Activated T-helper 17 cell treated with anti-CD3 and anti-CD28 coated beads, Interleukin-2, amount 50 U/mL, for 72 hours (primary cell): ENCODE measurements around the gene JHY. TPM values are rescaled to one million over a fixed set of nuclear protein-coding genes. Genes with fewer than 3 reads are reported as not detected.

ENCODE experiments used
- ATAC-seq: fragments of 150-1000 bp; cut with Tn5 transposase; replicated peaks from 2 replicates; pipeline ENCODE4 v1.10.0; 2021; ENCODE audit warnings: mild to moderate bottlenecking, moderate library complexity
- H3K27ac Mint-ChIP-seq: one replicate; pipeline ENCODE4 v1.8.0; 2022; ENCODE audit warnings: mixed read lengths
- H3K27me3 Mint-ChIP-seq: one replicate; pipeline ENCODE4 v1.8.0; 2022; ENCODE audit warnings: mixed read lengths
- H3K36me3 Mint-ChIP-seq: one replicate; pipeline ENCODE4 v1.8.0; 2022; ENCODE audit warnings: low read depth, mild to moderate bottlenecking, mixed read lengths
- H3K4me1 Mint-ChIP-seq: one replicate; pipeline ENCODE4 v1.8.0; 2022; ENCODE audit warnings: mixed read lengths
- H3K4me3 Mint-ChIP-seq: one replicate; pipeline ENCODE4 v1.8.0; 2022; ENCODE audit warnings: mild to moderate bottlenecking, mixed read lengths
- H3K9me3 Mint-ChIP-seq: one replicate; pipeline ENCODE4 v1.8.0; 2022; ENCODE audit warnings: mixed read lengths
- total RNA-seq, 2 donors: library from RNA; stranded (reverse); gene quantifications; one replicate each; pipeline ENCODE4 v1.2.3, GENCODE V29; 2022

JHY gene
- total RNA-seq, 2 donors from 2014 or later = 1.2 to 1.5 TPM

DNA sequence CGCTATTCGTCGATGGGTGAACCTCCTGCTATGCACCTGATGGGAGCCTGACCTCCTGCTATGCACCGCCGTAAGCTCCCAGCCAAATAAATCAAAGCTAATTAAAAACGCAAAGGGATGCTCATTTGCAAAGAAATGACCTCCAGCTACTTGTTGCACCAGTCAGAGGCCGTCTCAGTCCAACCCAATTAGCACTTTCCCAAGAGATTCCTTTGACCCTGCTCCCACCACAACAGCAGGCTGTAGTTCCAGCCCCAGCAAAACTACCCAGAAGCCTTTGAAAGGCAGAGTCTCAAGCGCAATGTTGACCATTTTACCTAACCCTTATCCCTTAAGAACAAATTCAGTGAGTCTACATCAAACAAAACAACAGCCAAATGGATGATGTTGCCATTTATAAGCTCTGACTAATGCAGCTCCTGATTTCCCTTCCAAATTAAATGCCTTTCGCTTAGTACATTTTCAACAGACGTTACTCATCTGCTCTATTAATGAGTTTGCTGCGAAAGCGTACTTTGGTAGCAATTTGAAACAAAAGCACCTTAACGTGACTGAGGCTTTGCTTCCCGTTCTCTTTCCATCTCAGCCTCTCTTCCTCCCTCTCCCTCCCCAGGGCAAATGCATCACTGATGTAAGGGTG, 116.3 kb downstream of the JHY start:
- no peak overlapping the region for H3K4me3 Mint-ChIP-seq
- ATAC-seq = no peak
- H3K9me3 Mint-ChIP-seq = no peaks in the 10 kb centered on the region
- H3K27ac Mint-ChIP-seq = no peak overlapping the region
- no peaks in the 10 kb centered on the region for H3K36me3 Mint-ChIP-seq
- no peaks in the 10 kb centered on the region for H3K4me1 Mint-ChIP-seq
- peaks cover 32% of the 10 kb centered on the region for H3K27me3 Mint-ChIP-seq

DNA sequence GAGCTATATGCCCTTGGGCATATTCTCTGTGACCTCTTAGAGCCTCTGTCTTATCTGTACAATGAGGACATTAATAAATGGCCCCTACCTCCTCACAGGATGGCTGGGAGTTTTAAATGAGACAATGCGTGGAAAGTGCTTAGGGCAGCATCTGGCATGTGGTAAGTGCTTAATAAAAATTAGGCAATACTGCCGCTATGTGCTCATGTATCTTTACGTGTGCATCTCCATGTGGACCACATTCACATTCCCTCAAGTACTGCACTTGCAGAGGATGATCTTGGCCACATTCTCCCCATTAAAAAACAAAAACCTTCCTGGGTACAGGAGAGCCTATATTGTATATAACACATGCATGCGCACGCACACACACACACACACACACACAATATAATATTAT, 118.2 kb downstream of the JHY start:
- Mint-ChIP-seq H3K4me3 (no peak overlapping the region), H3K27ac (no peak overlapping the region), H3K27me3 (peaks cover 19% of the 10 kb centered on the region), H3K4me1 (no peaks in the 10 kb centered on the region), H3K9me3 (no peaks in the 10 kb centered on the region), H3K36me3 (no peaks in the 10 kb centered on the region)
- ATAC-seq = no peak

DNA sequence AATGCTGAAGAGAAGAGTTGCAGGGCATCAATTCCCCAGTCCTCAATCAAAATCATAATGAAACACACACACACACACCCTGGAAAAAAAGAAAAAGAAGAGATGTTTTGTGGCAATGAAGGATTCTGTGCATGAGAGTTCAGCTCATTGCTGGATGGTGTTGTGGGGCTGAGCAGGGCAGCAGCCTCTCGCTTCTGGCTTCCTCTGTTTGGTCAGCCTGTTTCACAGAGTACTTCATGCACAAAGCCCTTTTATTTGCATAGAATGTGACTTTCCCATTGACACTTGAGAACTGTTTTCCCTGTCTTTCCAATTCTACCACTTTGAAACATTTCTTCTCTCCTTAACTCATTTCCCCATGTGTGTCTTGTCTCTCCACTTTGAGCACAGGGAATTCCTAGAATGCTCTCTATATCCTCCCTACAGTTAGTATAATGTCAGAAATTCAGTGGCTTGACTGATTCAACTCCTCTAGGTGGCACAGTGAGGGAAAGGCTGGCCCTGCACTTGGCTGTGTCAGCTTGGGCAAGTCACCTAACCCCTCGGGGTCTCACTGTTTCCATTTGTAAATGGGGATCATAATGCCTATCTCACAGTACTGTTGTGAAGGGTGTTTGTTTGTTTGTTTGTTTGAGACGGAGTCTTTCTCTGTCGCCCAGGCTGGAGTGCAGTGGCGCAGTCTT, 124.4 kb downstream of the JHY start:
- no peak for ATAC-seq
- no peaks in the 10 kb centered on the region for H3K4me1 Mint-ChIP-seq
- no peak overlapping the region for H3K27ac Mint-ChIP-seq
- H3K9me3 Mint-ChIP-seq = no peaks in the 10 kb centered on the region
- H3K27me3 Mint-ChIP-seq = peaks cover 3% of the 10 kb centered on the region
- no peaks in the 10 kb centered on the region for H3K36me3 Mint-ChIP-seq
- H3K4me3 Mint-ChIP-seq = no peak overlapping the region

Other genes with a start within 250 kb of the JHY start
- 10 to 100 TPM in 1 of 2 donors, 1 to 10 TPM in 1; 7.0 to 10.6 TPM for gene UBASH3B, start 227.0 kb upstream of the JHY start, total RNA-seq
- under 1 TPM in 1 of 2 donors, not detected in 1; 0.11 TPM for gene CRTAM, start 44.3 kb upstream of the JHY start, total RNA-seq
- not detected for gene BSX, start 99.1 kb downstream of the JHY start, total RNA-seq
- gene HSPA8, start 179.4 kb downstream of the JHY start, total RNA-seq = 1,000 to 10,000 TPM; 1,670 to 3,247 TPM